GM18909 (cell line): ENCODE measurements around the gene CLEC18C.
"Not testable (repeated sequence)": the region's sequence is repeated elsewhere in the genome, so short reads cannot be mapped to it uniquely, and the experiment has no call there.

Experiments used
- ATAC-seq: cut with Tn5 transposase; IDR thresholded peaks from one replicate; pipeline ENCODE4 v1.9.1; 2021; ENCODE audit warnings: mild to moderate bottlenecking; ENCODE audit not compliant: unreplicated experiment, poor library complexity

CLEC18C gene

GRCh38 chr16:70158261-70158939 is 15.2 kb upstream of the CLEC18C start:
- ATAC-seq = no peak

GRCh38 chr16:70159355-70160348 is 13.9 kb upstream of the CLEC18C start:
- no peak for ATAC-seq

- no peak for ATAC-seq
Measured at GRCh38 chr16:70160388-70160787, 13.2 kb upstream of the CLEC18C start.

GRCh38 chr16:70160821-70161220 is 12.8 kb upstream of the CLEC18C start:
- no peak for ATAC-seq

- ATAC-seq = no peak
Measured at GRCh38 chr16:70161350-70161749, 12.2 kb upstream of the CLEC18C start.

GRCh38 chr16:70162041-70162451 is 11.5 kb upstream of the CLEC18C start:
- ATAC-seq = no peak

- ATAC-seq = no peak
Measured at GRCh38 chr16:70163596-70163995, 10.0 kb upstream of the CLEC18C start.

GRCh38 chr16:70166688-70167087 is 6.9 kb upstream of the CLEC18C start:
- ATAC-seq = not testable (repeated sequence)

GRCh38 chr16:70173916-70174315 is 329 bp downstream of the CLEC18C start:
- ATAC-seq = not testable (repeated sequence)

- ATAC-seq = not testable (repeated sequence)
Measured at GRCh38 chr16:70174387-70174932, 873 bp downstream of the CLEC18C start.

GRCh38 chr16:70187858-70188607 is 14.4 kb downstream of the CLEC18C start:
- ATAC-seq = peak; percentile 41

- ATAC-seq = not testable (repeated sequence)
Measured at GRCh38 chr16:70188608-70188915, 15.0 kb downstream of the CLEC18C start.

- ATAC-seq = not testable (repeated sequence)
Measured at GRCh38 chr16:70190574-70190973, 17.0 kb downstream of the CLEC18C start.

- ATAC-seq = not testable (repeated sequence)
Measured at GRCh38 chr16:70196683-70197300, 23.2 kb downstream of the CLEC18C start.

- not testable (repeated sequence) for ATAC-seq
Measured at GRCh38 chr16:70197611-70198010, 24.0 kb downstream of the CLEC18C start.

GRCh38 chr16:70198230-70198629 is 24.6 kb downstream of the CLEC18C start:
- not testable (repeated sequence) for ATAC-seq

GRCh38 chr16:70198666-70199065 is 25.1 kb downstream of the CLEC18C start:
- not testable (repeated sequence) for ATAC-seq

GRCh38 chr16:70199170-70199569 is 25.6 kb downstream of the CLEC18C start:
- ATAC-seq = not testable (repeated sequence)

- ATAC-seq = not testable (repeated sequence)
Measured at GRCh38 chr16:70200063-70200462, 26.5 kb downstream of the CLEC18C start.

GRCh38 chr16:70203508-70203907 is 29.9 kb downstream of the CLEC18C start:
- not testable (repeated sequence) for ATAC-seq
